Tibial artery (tissue), 4 donors: ENCODE results near the gene SF3B1.

Source experiments
- DNase-seq, 2 donors: peaks; one replicate each; pipeline ENCODE4 v3.0.0-alpha.2; 2019
- H3K27ac ChIP-seq, 2 donors: fragments of 200-600 bp; sonication (generic) in 1 of 2; 1 replicate in 1 of 2; 2 replicates in 1 of 2; pipeline ENCODE4 v1.5.1; 2018 to 2019; ENCODE audit warnings: mild to moderate bottlenecking in 1 of 2
- H3K27me3 ChIP-seq, 2 donors: fragments of 200-600 bp; sonication (generic) in 1 of 2; one replicate each; pipeline versions ENCODE4 v1.5.1 to v1.6.0; 2016 to 2019
- H3K36me3 ChIP-seq, 3 donors: fragments of 200-600 bp; sonication (generic) in 2 of 3; one replicate each; pipeline ENCODE4 v1.5.1; 2016 to 2019; ENCODE audit warnings: mild to moderate bottlenecking in 2 of 3
- H3K4me1 ChIP-seq, 4 donors: fragments of 200-600 bp; sonication (generic) in 2 of 4; 1 replicate in 3 of 4; 2 replicates in 1 of 4; pipeline ENCODE4 v1.5.1; 2016 to 2019
- H3K4me3 ChIP-seq, 2 donors: fragments of 200-600 bp; sonication (generic) in 1 of 2; 1 replicate in 1 of 2; 2 replicates in 1 of 2; pipeline ENCODE4 v1.5.1; 2018 to 2019; ENCODE audit warnings: mild to moderate bottlenecking in 2 of 2
- H3K9me3 ChIP-seq, 3 donors: fragments of 200-600 bp; sonication (generic) in 1 of 3; one replicate each; pipeline ENCODE4 v1.5.1; 2016 to 2019
- intact Hi-C: fragments of 100-400 bp; cut with DNase I; formaldehyde crosslinking; loops from one replicate; pipeline ENCODE4 v1.15.0; 2023; ENCODE audit warnings: low total_unique reads
- TF ChIP-seq, protein P1 (sequence below), 2 experiments: fragments of 200-600 bp in 1 of 2; fragments of 450-650 bp in 1 of 2; IDR thresholded peaks; one replicate each; pipeline ENCODE4 v1.5.1; 2017 to 2019; ENCODE audit warnings: antibody characterized with exemption in 2 of 2, mild to moderate bottlenecking in 1 of 2, moderate library complexity in 1 of 2

SF3B1 gene

DNA sequence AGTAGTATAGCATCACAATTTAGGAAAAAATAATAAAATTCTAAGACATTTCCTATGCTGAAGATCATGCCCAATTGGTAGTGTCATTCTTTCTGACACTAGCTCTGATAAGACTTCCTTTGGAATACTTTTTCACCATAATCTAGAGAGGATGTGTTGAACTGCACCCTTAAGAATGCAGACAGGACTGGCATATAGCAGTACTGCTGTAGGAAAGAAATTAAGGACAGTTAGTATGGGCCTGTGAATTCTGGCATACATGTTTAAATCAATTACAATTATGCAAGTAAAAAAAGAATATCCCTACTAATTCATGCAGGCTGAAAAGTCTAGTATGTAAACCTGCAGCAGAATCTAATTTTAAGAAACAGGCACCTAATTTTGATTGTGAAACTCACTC lies 15.4 kb downstream of the SF3B1 start:
- Histone ChIP-seq H3K27ac (no peak overlapping the region), H3K36me3 (peaks cover 63 to 88% (median 73%) of the 10 kb centered on the region in 3 donors), H3K4me1 (peaks cover 0 to 20% (median 11%) of the 10 kb centered on the region in 4 donors), H3K9me3 (no peaks in the 10 kb centered on the region), H3K4me3 (no peak overlapping the region), H3K27me3 (no peaks in the 10 kb centered on the region)
- intact Hi-C loops = loop anchor here (10.0 kb wide), 1 partner anchor 55 kb away; no protein-coding TSS in a partner anchor
- no peak for DNase-seq
- TF ChIP-seq, protein P1, sequence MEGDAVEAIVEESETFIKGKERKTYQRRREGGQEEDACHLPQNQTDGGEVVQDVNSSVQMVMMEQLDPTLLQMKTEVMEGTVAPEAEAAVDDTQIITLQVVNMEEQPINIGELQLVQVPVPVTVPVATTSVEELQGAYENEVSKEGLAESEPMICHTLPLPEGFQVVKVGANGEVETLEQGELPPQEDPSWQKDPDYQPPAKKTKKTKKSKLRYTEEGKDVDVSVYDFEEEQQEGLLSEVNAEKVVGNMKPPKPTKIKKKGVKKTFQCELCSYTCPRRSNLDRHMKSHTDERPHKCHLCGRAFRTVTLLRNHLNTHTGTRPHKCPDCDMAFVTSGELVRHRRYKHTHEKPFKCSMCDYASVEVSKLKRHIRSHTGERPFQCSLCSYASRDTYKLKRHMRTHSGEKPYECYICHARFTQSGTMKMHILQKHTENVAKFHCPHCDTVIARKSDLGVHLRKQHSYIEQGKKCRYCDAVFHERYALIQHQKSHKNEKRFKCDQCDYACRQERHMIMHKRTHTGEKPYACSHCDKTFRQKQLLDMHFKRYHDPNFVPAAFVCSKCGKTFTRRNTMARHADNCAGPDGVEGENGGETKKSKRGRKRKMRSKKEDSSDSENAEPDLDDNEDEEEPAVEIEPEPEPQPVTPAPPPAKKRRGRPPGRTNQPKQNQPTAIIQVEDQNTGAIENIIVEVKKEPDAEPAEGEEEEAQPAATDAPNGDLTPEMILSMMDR (IDR thresholded peaks at IDR 0.05) = no peak

DNA sequence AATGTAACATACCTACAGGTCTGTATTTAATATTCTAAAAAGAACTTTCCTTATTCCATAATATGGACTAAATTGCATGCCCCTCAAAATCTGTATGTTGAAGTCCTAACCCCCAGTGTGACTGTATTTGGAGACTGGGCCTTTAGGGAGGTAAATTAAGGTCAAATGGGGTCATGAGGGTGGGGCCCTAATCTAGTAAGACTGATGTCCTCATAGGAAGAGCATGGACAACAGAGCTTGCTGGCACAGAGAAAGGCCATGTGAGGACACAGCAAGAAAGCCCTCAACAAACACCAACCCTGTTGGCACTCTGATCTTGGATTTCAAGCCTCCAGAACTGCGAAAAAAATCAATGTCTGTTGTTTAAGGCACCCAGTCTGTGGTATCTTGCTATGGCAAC lies 18.6 kb downstream of the SF3B1 start:
- Histone ChIP-seq H3K4me1 (no peaks in the 10 kb centered on the region), H3K36me3 (peaks cover 94 to 96% (median 95%) of the 10 kb centered on the region in 3 donors), H3K4me3 (no peak overlapping the region), H3K9me3 (no peaks in the 10 kb centered on the region), H3K27me3 (no peaks in the 10 kb centered on the region), H3K27ac (no peak overlapping the region)
- DNase-seq = no peak
- intact Hi-C loops = loop anchor here (10.0 kb wide), 1 partner anchor 59 kb away; no protein-coding TSS in a partner anchor
- TF ChIP-seq, protein P1 (IDR thresholded peaks at IDR 0.05) = no peak

DNA sequence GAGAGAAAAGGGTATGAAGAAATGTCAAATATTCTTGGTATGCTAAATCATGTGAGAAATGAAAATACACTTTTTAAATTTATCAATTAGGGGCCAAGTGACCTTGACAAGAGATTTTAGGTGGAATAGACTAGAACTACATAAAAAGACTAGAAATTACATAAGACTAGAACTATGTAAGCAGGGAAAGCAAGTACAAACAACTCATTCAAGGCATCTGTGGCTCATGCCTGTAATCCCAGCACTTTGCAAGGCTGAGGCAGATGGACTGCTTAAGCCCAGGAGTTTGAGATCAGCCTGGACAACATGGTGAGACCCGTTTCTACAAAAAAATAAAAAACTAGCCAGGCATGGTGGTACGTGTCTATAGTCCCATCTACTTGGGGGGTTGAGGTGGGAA lies 20.3 kb downstream of the SF3B1 start:
- TF ChIP-seq, protein P1 (IDR thresholded peaks at IDR 0.05) = no peak
- DNase-seq = no peak
- Histone ChIP-seq H3K27me3 (no peaks in the 10 kb centered on the region), H3K9me3 (no peaks in the 10 kb centered on the region), H3K27ac (no peak overlapping the region), H3K4me1 (no peaks in the 10 kb centered on the region), H3K4me3 (no peak overlapping the region), H3K36me3 (peaks cover 95 to 100% (median 97%) of the 10 kb centered on the region in 3 donors)
- intact Hi-C loops = loop anchor here (10.0 kb wide), 1 partner anchor 60 kb away; no protein-coding TSS in a partner anchor

DNA sequence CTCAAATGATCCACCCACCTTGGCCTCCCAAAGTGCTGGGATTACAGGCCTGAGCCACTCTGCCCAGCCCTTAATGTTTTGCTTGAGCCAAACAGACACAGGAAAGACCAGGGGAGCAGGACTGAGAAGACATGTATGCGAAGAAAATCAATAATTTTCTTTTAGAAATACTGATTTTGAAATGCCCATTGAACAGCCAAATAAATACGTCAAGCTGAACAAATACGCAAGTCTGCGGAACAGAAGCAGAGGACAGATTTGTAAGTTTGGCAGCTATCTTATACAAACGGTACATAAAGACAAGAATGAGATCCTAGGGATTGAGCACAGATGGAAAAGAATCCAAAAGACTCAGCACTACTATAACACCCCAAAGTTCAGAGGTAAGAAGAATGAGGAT lies 20.8 kb downstream of the SF3B1 start:
- Histone ChIP-seq H3K36me3 (peaks cover 95 to 100% (median 97%) of the 10 kb centered on the region in 3 donors), H3K4me1 (no peaks in the 10 kb centered on the region), H3K4me3 (no peak overlapping the region), H3K27me3 (no peaks in the 10 kb centered on the region), H3K27ac (no peak overlapping the region), H3K9me3 (no peaks in the 10 kb centered on the region)
- intact Hi-C loops = loop anchor here (10.0 kb wide), 1 partner anchor 61 kb away; no protein-coding TSS in a partner anchor
- DNase-seq = no peak
- TF ChIP-seq, protein P1 (IDR thresholded peaks at IDR 0.05) = no peak

DNA sequence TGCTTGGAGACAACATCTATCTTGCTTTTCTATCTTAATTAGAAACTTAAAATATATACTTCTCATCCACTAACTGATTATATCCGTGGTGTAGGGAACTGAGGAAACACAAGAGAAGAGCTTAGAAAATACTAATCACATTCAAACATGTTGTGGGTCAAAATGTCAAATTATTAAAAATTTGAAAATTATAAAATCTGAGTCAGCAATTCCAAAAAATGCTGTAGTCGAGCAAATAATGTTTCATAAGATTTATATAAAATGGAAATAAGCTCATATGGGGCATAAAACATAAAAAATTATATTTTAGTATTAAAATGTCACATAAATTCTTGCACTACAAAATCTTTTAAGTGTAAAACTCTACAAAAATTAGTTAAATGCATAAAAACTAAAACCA lies 29.2 kb downstream of the SF3B1 start:
- no peaks in the 10 kb centered on the region for H3K4me1 ChIP-seq
- peaks cover 98 to 99% (median 98%) of the 10 kb centered on the region in 3 donors for H3K36me3 ChIP-seq
- intact Hi-C loops = no loop called here
- no peaks in the 10 kb centered on the region for H3K9me3 ChIP-seq
- no peak for DNase-seq
- TF ChIP-seq, protein P1 (IDR thresholded peaks at IDR 0.05) = no peak
- H3K27me3 ChIP-seq = no peaks in the 10 kb centered on the region
- H3K4me3 ChIP-seq = no peak overlapping the region
- H3K27ac ChIP-seq = no peak overlapping the region
